IMR-90 (cell line): ENCODE results near the gene CD69. TPM values are rescaled to one million over a fixed set of nuclear protein-coding genes. Genes with fewer than 3 reads are reported as not detected.

Source experiments
- ATAC-seq: fragments of 200-7000 bp; cut with Tn5 transposase; 2 replicates; pipeline ENCODE4 v1.9.1; 2020; ENCODE audit warnings: low read depth, mild to moderate bottlenecking, moderate library complexity
- BruUV-seq: library from RNA; stranded (reverse); fragments of 400-500 nt; replicated peaks from 2 replicates; lab custom pipeline; 2021; lab: Mats Ljungman, UMichigan
- CTCF ChIA-PET: fragments of 300-600 bp; formaldehyde crosslinking; extraction: SDS; loops from one replicate; lab custom pipeline; 2021; ENCODE audit warnings: antibody characterized with exemption; lab: Yijun Ruan, JAX
- POLR2A ChIA-PET: fragments of 300-600 bp; sonication (Branson Sonifier 250); formaldehyde crosslinking; loops from one replicate; lab custom pipeline; 2022; ENCODE audit warnings: antibody characterized with exemption; ENCODE audit not compliant: unreplicated experiment; lab: Charles Lee
- DNase-seq: peaks from one replicate; pipeline ENCODE4 v3.0.0; 2013
- H2AFZ ChIP-seq: replicated peaks from 2 replicates; pipeline ENCODE3; 2013; ENCODE audit warnings: low read length, mild to moderate bottlenecking; ENCODE audit not compliant: poor library complexity
- H2AK5ac ChIP-seq: 2 replicates; pipeline ENCODE4 v1.6.1; 2013; ENCODE audit warnings: low read depth, low read length, inconsistent platforms
- H2AK9ac ChIP-seq: replicated peaks from 2 replicates; pipeline ENCODE3; 2013; ENCODE audit warnings: mild to moderate bottlenecking, low read depth, low read length, moderate library complexity; ENCODE audit not compliant: poor library complexity
- H2BK120ac ChIP-seq: 2 replicates; pipeline ENCODE4 v1.6.1; 2013; ENCODE audit warnings: low read depth, low read length, inconsistent platforms
- H2BK15ac ChIP-seq: 3 replicates; pipeline ENCODE4 v1.6.1; 2013; ENCODE audit warnings: low read depth, low read length, inconsistent platforms
- H2BK20ac ChIP-seq: 2 replicates; pipeline ENCODE4 v1.6.1; 2013; ENCODE audit warnings: low read depth, mild to moderate bottlenecking, inconsistent platforms, low read length, moderate library complexity
- H2BK5ac ChIP-seq: 2 replicates; pipeline ENCODE4 v1.6.1; 2013; ENCODE audit warnings: mild to moderate bottlenecking, low read depth, low read length, inconsistent platforms; ENCODE audit not compliant: poor library complexity, severe bottlenecking
- H3K14ac ChIP-seq: replicated peaks from 2 replicates; pipeline ENCODE4 v1.6.1; 2013; ENCODE audit warnings: low read depth, low read length, inconsistent platforms
- H3K18ac ChIP-seq: 2 replicates; pipeline ENCODE4 v1.6.1; 2013; ENCODE audit warnings: low read depth, low read length, control low read depth
- H3K23ac ChIP-seq: 2 replicates; pipeline ENCODE4 v1.6.1; 2013; ENCODE audit warnings: low read depth, low read length, inconsistent platforms
- H3K27ac ChIP-seq: 2 replicates; pipeline ENCODE4 v1.5.1; 2013; ENCODE audit warnings: mild to moderate bottlenecking, control low read depth, low read length; ENCODE audit not compliant: insufficient read depth
- H3K27me3 ChIP-seq: 2 replicates; pipeline ENCODE4 v1.6.1; 2013; ENCODE audit warnings: low read length; ENCODE audit not compliant: control insufficient read depth, insufficient read depth
- H3K36me3 ChIP-seq: 2 replicates; pipeline ENCODE4 v1.6.1; 2013; ENCODE audit warnings: low read length, mixed read lengths; ENCODE audit not compliant: control insufficient read depth, insufficient read depth
- H3K4ac ChIP-seq: 2 replicates; pipeline ENCODE4 v1.6.1; 2013; ENCODE audit warnings: low read depth, low read length, inconsistent platforms
- H3K4me1 ChIP-seq: 2 replicates; pipeline ENCODE4 v1.6.1; 2013; ENCODE audit warnings: low read length, mixed read lengths; ENCODE audit not compliant: control insufficient read depth, insufficient read depth
- H3K4me2 ChIP-seq: 2 replicates; pipeline ENCODE4 v1.6.1; 2013; ENCODE audit warnings: low read depth, mild to moderate bottlenecking, control low read depth, low read length, moderate library complexity
- H3K4me3 ChIP-seq: 2 replicates; pipeline ENCODE4 v1.5.1; 2013; ENCODE audit warnings: low read depth, mild to moderate bottlenecking, control low read depth, low read length, moderate library complexity; ENCODE audit not compliant: insufficient read depth
- H3K56ac ChIP-seq: 2 replicates; pipeline ENCODE4 v1.6.1; 2013; ENCODE audit warnings: low read length, inconsistent platforms; ENCODE audit not compliant: insufficient read depth; ENCODE audit errors: extremely low read depth
- H3K79me1 ChIP-seq, 2 experiments: 2 replicates each; pipeline ENCODE4 v1.6.1; 2013; ENCODE audit warnings: low read length in 2 of 2, inconsistent platforms in 1 of 2, low read depth in 1 of 2
- H3K9ac ChIP-seq: 2 replicates; pipeline ENCODE4 v1.6.1; 2013; ENCODE audit warnings: low read depth, low read length, control low read depth
- H3K9me1 ChIP-seq: 2 replicates; pipeline ENCODE4 v1.6.1; 2013; ENCODE audit warnings: low read length, inconsistent platforms; ENCODE audit not compliant: insufficient read depth
- H3K9me3 ChIP-seq: 2 replicates; pipeline ENCODE4 v1.6.1; 2013; ENCODE audit warnings: low read length; ENCODE audit not compliant: control insufficient read depth, insufficient read depth
- H4K20me1 ChIP-seq: 2 replicates; pipeline ENCODE4 v1.6.1; 2013; ENCODE audit warnings: low read length, inconsistent platforms; ENCODE audit not compliant: insufficient read depth
- H4K5ac ChIP-seq: 2 replicates; pipeline ENCODE4 v1.6.1; 2013; ENCODE audit warnings: mild to moderate bottlenecking, low read depth, low read length, control low read depth
- H4K8ac ChIP-seq, 2 experiments: 2 replicates each; pipeline ENCODE4 v1.6.1; 2013; ENCODE audit warnings: low read depth in 2 of 2, low read length in 2 of 2, control low read depth in 1 of 2, inconsistent platforms in 1 of 2
- H4K91ac ChIP-seq: 2 replicates; pipeline ENCODE4 v1.6.1; 2013; ENCODE audit warnings: low read depth, low read length, inconsistent platforms; ENCODE audit not compliant: insufficient read depth
- CEBPB ChIP-seq: IDR thresholded peaks from 2 replicates; pipeline ENCODE4 v1.6.1; 2012; ENCODE audit warnings: low read depth, low read length, improper control_type of control experiment
- FOS ChIP-seq: fragments of 150-350 bp; IDR thresholded peaks from 2 replicates; pipeline ENCODE4 v1.6.1; 2016; ENCODE audit warnings: low read depth, low read length
- MXI1 ChIP-seq: IDR thresholded peaks from 2 replicates; pipeline ENCODE4 v1.6.1; 2012; ENCODE audit warnings: low read depth, mild to moderate bottlenecking, low read length, moderate library complexity, borderline replicate concordance
- RCOR1 ChIP-seq: IDR thresholded peaks from 2 replicates; pipeline ENCODE4 v1.6.1; 2012; ENCODE audit warnings: mild to moderate bottlenecking, low read length, improper control_type of control experiment; ENCODE audit not compliant: insufficient replicate concordance
- WGBS, 2 experiments: methylation state at CpG; one replicate each; pipeline versions ENCODE4 v1.1.5 to v1.1.7; 2013; ENCODE audit warnings: missing lambda C conversion rate in 2 of 2; ENCODE audit not compliant: insufficient read length in 1 of 2; ENCODE audit errors: extremely low coverage in 2 of 2; 5-methylcytosine and 5-hydroxymethylcytosine counted together
- dilution Hi-C: fragments of 300-500 bp; cut with HindIII; formaldehyde crosslinking; loops from one replicate; pipeline ENCODE4 v1.14.3; 2018; ENCODE audit warnings: low sequenced_read_pairs; ENCODE audit not compliant: unreplicated experiment
- in situ Hi-C: fragments of 300-500 bp; cut with MboI; formaldehyde crosslinking; loops from 3 replicates; pipeline ENCODE4 v1.14.3; 2019; ENCODE audit warnings: low sequenced_read_pairs, inconsistent platforms, mixed read lengths
- intact Hi-C: fragments of 100-400 bp; cut with micrococcal nuclease; formaldehyde crosslinking; loops from 2 replicates; pipeline ENCODE4 v1.10.0; 2022
- polyA plus RNA-seq, 3 experiments: library from polyadenylated mRNA; depleted of rRNA; stranded (reverse); fragments of >200 nt; gene quantifications; 2 replicates each; pipeline ENCODE4 v1.2.3, GENCODE V29; 2012; ENCODE audit warnings: low replicate concordance in 1 of 3
- total RNA-seq: library from RNA; depleted of rRNA; stranded (reverse); fragments of >200 nt; gene quantifications from 2 replicates; pipeline ENCODE4 v1.2.3, GENCODE V29; 2012
- TF ChIP-seq, protein P1 (sequence below): fragments of 150-350 bp; IDR thresholded peaks from 2 replicates; pipeline ENCODE4 v1.6.1; 2016; ENCODE audit warnings: low read depth, mild to moderate bottlenecking, low read length, moderate library complexity, borderline replicate concordance

Gene CD69
- total and polyA plus RNA-seq, 2 of the 4 experiments (the other 2 are of a cell fraction) = not detected

DNA sequence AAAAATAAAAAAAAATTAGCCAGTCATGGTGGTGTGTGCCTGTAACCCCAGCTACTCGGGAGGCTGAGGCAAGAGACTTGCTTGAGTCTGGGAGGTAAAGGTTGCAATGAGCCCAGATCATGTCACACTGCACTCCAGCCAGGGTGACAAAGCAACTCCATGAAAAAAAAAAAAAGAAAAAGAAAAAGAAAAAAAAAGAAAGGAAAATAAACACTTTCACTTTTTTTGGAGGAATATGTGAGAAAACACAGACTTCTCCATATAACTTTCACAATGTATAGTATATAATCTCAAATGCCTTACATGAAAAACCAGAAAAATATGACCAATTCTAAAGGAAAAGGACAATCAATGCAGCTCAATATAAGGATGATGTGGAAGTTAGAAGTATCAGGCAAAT is 36.7 kb downstream of the CD69 start:
- no peak overlapping the region for H3K4me2 ChIP-seq
- no peak overlapping the region for H3K4ac ChIP-seq
- TF ChIP-seq, protein P1, sequence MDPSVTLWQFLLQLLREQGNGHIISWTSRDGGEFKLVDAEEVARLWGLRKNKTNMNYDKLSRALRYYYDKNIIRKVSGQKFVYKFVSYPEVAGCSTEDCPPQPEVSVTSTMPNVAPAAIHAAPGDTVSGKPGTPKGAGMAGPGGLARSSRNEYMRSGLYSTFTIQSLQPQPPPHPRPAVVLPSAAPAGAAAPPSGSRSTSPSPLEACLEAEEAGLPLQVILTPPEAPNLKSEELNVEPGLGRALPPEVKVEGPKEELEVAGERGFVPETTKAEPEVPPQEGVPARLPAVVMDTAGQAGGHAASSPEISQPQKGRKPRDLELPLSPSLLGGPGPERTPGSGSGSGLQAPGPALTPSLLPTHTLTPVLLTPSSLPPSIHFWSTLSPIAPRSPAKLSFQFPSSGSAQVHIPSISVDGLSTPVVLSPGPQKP = no peak
- no peak for TF ChIP-seq FOS
- no peak for TF ChIP-seq MXI1
- no peak for TF ChIP-seq CEBPB
- TF ChIP-seq RCOR1 = no peak
- no peak overlapping the region for H2AK9ac ChIP-seq
- no peak for DNase-seq
- H3K79me1 ChIP-seq = no peaks in the 10 kb centered on the region
- in situ Hi-C loops (loop anchor here (25.0 kb wide), 1 partner anchor 387 kb away; no protein-coding TSS in a partner anchor), intact Hi-C loops (no loop called here), dilution Hi-C loops (no loop called here)
- no peak overlapping the region for H2BK20ac ChIP-seq
- POLR2A ChIA-PET = no interaction called here
- H3K9ac ChIP-seq = no peak overlapping the region
- WGBS, 2 experiments = no CpG with 5 or more reads among the region's 1 CpG
- no peak for ATAC-seq
- BruUV-seq = no TSS peak
- H3K56ac ChIP-seq = no peak overlapping the region
- no peak overlapping the region for H3K14ac ChIP-seq
- no peaks in the 10 kb centered on the region for H3K9me1 ChIP-seq
- H3K36me3 ChIP-seq = no peaks in the 10 kb centered on the region
- H4K91ac ChIP-seq = no peak overlapping the region
- no peak overlapping the region for H2BK5ac ChIP-seq
- no peak overlapping the region for H2AK5ac ChIP-seq
- H3K27ac ChIP-seq = no peak overlapping the region
- H2BK120ac ChIP-seq = no peak overlapping the region
- no peaks in the 10 kb centered on the region for H3K9me3 ChIP-seq
- no peak overlapping the region for H2AFZ ChIP-seq
- H4K8ac ChIP-seq = no peak overlapping the region
- no peaks in the 10 kb centered on the region for H4K20me1 ChIP-seq
- H3K4me3 ChIP-seq = no peak overlapping the region
- no peak overlapping the region for H3K18ac ChIP-seq
- H3K4me1 ChIP-seq = peaks cover 2% of the 10 kb centered on the region; the same call in 1 of the 2 replicates
- H3K23ac ChIP-seq = no peak overlapping the region
- H2BK15ac ChIP-seq = no peak overlapping the region
- H3K27me3 ChIP-seq = no peaks in the 10 kb centered on the region
- CTCF ChIA-PET = interaction anchor here (4.4 kb wide), 1 partner anchor 19 kb away, joined by 14 read pairs; no protein-coding TSS in a partner anchor
- no peak overlapping the region for H4K5ac ChIP-seq
